DMS53 treated with DMSO at 0.1 percent for 48 hours (cell line): ENCODE measurements around the gene TAF6.
A peak's percentile ranks its signal among the peaks of the same experiment; 100 is the strongest.

Experiments used
- DNase-seq: peaks from one replicate; lab custom pipeline; 2025; ENCODE audit not compliant: unreplicated experiment; lab: John Stamatoyannopoulos, UW

Gene TAF6

DNA sequence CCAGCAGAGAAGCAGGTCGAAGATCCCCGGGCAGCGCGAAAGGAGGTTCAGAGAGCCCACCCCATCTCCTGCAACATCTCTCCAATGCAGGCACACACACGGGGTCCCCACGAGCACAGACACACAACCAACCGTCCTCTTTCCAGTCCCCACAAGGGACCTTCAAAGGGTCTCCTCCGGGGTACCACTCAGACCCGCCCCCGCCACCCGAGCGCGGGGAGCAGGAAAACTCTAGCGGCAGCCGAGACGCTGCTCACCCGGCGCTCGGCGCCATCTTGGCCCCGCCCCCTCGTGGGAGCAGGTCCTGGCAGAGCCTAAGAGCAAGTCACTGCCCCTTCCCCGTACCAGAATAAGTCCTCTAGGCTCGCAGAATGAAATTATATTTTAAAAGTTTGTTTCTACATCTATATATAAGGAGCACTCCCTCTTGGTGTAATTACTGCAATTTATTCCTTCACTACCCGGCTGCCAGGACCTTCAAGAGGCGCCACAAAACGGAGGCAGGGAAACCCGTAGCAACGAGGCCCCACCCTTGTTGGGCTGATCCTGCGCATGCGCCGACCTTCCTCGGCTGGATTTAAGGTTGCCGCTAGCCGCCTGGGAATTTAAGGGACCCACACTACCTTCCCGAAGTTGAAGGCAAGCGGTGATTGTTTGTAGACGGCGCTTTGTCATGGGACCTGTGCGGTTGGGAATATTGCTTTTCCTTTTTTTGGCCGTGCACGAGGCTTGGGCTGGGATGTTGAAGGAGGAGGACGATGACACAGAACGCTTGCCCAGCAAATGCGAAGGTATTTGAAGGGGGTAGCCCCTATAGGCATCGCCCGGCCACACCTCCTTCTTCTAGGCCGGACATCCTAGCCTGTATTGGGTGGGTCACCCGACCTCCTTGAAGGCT, at the start of gene TAF6, which contains the start of gene CNPY4:
Gene TAF6 (minus strand): TSS at position 287 of the 898 bp plus-strand sequence. CDS start 5,149 bp downstream, outside the sequence.
Gene CNPY4 (plus strand): TSS at position 563 of the 898 bp plus-strand sequence. CDS start 111 bp downstream, at position 674.
- DNase-seq = peak; percentile 94

DNA sequence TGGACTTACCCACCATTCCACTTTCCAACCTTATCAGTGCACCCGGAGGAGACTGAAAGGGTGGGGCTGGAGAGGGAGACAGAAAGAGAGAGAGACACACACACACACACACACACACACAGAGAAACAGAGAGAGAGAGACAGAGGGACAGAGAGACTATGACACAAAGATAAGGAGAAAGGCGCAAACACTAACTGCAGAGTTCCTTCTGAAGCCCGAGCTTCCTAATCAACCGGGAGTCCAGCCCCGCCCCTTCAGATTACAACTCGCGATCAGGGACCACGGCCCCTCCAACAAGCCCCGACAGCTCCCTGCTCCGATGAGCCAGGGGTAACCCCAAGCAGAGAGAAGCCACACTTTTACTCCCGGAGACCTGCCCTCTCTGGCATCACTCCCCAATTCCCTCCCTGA, 48.8 kb upstream of the TAF6 start:
- DNase-seq = no peak

DNA sequence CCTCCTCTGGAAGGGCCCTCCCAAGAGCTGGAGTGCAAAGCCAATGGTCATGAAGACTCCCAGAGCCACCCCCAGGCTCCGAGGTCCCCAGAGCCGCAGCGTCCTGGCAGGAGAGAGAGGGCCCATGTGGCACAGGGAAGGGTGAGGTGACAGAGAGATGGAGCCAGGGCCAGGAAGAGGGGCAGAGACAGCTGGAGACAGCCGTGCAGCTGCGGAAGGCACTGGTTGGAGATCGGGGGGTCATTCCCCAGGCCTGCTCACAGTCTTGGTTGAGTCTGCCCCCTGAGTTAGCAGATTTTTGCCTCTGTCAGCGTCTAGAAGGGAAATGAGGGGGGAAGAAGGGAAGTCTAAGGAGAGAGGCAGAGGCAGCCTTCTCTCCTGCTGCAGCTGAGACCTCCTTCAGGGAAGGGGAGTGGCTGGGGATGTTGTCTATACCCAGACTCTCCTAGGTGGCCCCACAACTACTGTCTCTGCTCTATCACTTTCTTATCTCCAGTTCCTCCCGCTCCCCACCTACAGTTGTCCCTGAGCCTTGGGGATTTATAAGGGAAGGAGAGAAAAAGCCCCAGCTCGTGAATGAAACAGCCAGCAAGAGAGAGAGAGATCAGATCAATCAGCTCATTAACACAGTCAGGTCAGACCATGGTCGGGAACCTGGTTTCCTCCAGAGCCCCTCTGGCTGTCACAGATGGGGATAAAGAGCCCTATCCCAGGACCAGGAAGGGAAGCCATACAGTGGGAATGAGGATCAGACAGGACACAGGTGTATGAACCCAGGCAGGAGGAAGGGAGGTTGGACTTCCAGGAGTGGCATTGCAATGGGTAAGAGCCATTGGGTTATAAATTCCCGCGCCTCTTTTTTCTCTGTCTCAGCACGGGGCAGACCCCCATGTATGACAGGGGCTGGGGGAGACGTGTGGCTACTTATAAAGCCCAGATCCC, 48.1 kb upstream of the TAF6 start:
- no peak for DNase-seq

DNA sequence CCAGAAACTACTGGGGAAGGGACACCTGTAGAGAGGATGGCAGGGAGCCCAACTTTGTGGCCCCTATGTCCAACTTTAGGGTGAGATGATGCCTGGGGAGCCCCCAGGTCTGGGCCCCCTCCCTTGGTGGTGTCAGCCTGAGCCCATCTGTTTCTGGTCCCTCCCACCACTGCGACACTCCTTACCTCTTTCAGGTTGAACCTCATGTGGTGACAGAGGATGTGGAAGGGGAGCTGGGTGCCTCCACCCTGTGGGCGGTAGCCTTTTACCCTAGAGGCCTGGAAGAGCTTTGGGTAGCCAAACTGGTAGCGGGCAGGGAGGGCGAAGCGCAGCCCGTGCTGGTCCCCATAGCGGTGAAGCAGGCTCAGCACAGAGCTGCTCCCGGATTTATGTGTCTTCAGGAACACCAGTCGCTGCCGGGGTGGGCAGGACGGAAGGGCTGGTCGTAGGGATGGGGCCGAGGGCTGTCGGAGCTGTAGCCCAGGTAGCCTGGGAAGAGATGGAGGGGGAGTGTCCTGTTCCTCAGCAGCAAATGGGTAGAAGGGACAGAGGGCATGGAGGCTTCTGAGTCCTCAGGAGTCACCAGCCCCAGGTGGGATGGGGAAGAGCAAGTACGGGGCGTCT, 47.3 kb upstream of the TAF6 start:
- DNase-seq = no peak

DNA sequence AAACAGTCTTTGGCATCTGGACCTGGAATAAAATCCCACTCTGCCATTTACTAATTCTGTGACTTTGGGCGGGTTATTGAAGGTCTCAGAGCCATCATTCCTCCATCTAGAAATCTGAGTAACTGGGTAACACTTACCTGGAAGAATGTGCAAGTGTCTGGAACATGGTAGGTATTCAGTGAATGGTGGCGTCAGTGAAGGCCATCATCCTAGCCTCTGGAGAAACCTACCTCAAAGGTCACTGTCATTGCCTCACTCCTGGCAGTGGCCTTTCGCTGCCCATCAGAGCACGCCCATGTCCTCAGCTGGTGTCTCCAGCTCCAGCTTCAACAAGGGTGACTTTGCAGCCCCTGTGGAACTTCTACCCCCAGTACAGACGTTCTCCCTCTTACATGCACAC, 44.7 kb upstream of the TAF6 start:
- DNase-seq = no peak

DNA sequence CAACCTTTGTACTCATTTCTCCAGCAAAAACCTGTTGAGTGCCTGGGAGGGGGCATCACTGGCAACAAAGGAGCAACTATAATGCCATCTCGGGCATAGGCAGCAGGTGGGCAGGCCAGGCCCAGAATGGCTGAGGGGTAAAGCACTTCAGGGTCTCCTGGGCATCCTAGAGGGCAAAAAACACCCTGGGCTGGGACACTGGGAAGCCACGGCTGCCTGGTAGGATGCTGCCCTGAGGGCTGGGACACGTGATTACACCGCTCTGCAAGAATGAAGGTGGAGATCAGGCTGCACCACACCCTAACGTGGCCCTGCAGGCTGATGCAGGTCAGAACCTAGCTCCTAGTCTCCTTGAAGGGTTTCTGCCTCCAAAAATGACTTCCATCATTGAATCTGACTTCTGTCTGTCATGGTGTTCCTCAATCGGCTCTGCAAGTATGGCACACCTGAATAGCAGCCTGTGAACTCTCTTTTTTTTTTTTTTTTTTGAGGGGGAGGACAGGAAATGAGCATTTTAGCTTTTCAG, 43.9 kb upstream of the TAF6 start:
- no peak for DNase-seq

DNA sequence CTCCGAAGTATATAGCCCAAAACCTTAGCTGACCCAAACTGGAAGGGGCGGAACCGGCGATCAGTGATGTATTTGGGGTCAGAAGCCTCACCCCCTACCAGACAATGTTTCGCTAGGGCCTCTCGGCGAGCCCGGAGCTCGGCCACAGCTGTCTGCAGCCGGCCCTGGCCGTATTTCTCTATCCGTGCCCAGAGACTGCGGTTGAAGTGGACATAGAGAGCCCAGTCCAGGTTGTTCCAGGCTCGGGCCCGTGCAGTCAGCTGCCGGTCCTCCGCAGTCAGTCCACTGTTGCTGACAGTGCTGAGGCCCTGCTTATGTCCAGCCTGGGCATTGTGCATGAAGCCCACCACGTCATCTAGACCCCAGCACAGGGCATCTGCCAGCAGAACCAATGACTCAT, 40.9 kb upstream of the TAF6 start:
- DNase-seq = no peak

DNA sequence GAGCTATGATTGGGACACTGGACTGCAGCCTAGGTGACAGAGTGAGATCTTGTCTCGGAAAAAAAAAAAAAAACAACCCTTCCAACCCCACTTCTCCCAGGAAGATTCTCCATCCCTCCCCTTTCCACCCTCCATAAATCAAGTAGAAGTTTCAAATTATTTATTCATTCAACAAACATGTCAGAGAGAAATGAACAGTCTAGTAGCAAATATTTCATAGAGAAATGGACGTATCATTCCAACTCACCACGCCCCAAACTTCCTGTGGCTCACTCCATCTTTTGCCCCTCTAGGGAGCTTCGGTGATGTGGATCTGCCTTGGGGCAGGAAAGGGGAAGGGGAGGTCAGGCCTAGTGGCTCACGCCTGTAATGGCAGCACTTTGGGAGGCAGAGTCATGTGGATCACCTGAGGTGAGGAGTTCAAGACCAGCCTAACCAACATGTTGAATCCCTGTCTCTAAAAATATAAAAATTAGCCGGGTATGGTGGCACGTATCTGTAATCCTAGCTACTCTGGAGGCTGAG, 40.0 kb upstream of the TAF6 start:
- no peak for DNase-seq

DNA sequence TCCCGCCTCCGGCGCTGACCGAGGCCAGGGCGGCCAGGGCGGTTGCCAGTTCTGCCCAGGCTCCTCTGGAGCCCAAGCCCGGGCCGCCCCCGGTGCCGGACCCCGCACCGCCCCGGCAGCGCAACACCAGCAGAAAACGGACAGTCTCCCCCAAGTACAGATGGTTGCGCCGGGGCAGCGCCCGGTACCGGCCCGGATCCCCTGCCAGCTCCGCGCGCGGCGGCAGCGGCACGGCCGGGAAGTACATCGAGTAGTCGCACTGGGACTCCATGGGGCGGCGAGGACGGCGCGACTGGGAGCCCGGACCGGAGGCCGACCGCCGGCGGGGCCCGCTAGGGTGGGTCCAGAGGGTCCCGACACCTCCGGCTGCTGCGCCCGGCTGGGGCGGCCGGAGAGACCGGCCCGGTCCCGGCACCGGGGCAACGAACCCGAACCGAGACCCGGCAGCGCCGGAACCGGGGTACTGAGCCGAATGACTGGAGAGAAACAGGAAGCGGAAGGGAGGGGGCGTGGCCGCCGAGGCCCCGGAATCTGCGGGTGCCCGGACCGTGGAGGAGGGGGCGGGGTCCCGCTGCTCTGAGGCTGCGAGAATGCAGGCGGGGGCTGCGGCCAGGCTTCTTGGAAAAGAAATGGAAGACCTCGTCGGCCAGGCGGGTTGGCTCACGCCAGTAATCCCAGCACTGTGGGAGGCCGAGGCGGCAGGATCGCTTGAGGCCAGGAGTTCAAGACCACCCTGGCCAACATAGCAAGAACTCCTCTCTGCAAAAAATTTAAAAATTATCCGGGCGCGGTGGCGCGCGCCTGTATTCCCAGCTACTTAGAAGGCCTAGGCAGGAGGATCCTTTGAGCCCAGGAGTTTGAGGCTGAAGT, 39.3 kb upstream of the TAF6 start, which contains the start of gene TRAPPC14:
Gene TRAPPC14 (minus strand): TSS at position 495 of the 870 bp plus-strand sequence. CDS start 224 bp downstream, at position 271.
- peak; percentile 82 for DNase-seq

DNA sequence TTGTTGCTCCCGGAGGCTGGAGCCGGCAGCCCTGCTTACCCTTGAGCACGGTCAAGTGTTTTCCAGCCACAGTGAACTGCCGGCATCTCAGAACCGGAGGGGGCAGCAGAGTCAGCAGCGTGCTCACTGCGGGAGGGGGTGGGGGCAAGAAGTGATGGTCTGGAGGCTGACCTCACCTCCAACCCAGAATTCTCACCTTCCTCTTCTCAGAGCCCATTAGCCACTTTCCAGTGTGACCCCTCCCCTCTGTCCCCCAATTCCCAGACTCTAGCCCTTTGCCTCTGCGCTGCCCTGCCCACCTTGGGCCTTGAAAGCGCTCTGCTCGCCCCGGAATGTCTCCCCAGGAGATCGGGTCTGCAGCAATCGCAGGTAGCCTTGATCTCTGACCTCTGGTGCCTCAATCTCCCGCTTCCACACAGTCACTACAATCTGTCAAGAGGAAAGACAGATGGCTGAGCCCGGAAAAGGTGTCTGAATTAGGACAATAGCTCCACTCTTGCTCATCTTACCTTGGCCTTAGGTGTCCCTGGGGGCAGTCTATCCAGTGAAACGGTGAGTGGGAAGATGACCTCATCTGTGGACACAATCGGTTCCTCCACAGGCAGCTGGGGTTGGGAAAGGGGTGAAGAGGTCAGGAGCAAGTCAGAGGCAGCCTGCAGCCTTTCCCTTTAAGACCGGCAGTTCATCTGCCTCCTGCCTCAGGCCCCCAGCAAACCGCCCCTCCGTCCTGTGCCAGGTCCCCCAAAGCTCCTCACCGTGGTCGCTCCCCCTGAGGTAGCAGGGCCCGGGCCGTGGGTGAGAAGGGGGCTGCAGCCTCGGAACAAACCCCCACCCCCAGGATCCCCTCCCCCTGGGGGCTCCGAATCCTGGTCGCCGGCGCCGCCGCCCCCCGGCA, 38.4 kb upstream of the TAF6 start:
- peak; percentile 93 for DNase-seq

DNA sequence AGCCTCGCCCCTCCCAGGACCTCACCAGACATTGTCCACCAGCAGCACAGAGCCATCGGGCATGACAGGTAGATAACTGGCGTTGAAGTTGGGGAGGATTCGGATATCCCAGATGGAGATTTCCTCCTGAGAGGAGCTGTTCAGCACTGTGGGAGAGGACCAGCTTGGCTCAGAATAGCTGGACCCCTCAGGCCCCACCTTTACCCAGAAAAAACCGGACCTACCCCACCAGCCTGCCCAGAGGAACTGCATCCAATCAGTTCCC, 37.8 kb upstream of the TAF6 start:
- DNase-seq = no peak

DNA sequence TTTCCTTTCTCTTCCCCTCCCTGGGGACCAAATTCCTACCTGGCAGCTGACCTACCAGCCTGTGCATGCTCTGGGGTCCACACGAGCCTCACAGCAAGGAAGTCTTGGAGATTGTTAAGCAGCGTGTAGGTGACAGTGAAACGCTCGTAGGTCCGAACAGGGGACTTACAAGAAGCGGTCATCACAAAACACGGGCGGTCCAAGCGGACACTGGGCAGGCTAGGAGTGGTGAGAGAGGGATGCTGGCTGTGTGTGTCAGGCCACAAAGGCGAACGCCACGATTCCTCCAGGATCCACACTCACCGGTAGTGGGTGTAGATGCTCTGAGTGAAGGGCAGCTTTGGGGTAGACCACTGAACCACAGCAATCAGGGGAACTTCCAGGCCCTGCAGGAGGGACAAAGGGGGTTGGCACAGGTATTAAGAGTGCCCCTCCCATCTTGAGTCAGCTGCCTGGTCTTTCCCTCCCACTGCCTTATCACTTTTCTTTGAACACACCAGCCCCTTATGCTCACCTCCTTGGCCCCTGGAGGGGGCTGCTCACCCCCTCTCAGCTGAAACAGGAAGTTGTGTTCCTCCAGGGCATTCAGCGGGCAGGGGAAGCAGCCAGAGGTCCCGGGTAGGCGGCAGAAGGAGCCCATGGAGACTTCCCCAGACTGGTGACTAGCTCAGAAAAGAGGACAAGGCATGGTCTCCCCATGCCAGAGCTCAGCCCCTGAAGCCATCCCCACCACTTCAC, 37.3 kb upstream of the TAF6 start:
- no peak for DNase-seq

DNA sequence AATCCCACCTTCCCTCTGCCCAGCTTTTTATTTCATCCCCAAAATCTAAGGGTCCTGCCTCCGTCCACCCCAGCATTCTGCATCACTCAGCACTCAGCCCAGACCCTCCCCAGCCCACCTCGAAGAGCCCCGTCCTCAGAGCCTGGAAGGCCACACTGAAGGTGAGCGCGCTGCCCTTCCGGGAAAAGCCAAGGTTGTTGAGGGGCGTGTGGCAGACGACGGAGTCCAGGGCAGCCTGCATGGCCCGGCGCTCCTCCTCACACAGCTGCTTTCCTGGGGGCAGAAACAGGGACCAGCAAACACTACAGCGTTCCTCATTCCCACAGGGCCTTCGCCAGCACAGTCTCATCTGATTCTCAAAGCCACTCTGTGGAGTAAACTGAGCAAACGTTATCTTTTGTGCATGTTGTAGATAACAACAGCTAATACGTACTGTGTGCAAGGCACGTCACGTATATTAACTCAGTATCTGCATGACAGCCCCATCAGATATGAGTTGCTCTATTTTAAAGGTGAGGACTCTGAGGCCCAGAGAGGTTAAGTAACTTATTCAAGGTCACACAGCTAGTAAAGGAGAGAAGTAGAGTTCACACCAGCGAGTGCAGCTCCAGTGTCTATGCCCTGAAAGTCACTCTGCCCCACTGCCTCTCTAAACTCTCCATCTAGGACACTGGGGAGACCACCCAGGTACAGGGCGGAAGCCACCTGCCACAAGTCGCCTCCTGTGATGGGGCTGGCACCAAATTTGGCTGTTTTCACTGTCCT, 36.6 kb upstream of the TAF6 start:
- DNase-seq = no peak

DNA sequence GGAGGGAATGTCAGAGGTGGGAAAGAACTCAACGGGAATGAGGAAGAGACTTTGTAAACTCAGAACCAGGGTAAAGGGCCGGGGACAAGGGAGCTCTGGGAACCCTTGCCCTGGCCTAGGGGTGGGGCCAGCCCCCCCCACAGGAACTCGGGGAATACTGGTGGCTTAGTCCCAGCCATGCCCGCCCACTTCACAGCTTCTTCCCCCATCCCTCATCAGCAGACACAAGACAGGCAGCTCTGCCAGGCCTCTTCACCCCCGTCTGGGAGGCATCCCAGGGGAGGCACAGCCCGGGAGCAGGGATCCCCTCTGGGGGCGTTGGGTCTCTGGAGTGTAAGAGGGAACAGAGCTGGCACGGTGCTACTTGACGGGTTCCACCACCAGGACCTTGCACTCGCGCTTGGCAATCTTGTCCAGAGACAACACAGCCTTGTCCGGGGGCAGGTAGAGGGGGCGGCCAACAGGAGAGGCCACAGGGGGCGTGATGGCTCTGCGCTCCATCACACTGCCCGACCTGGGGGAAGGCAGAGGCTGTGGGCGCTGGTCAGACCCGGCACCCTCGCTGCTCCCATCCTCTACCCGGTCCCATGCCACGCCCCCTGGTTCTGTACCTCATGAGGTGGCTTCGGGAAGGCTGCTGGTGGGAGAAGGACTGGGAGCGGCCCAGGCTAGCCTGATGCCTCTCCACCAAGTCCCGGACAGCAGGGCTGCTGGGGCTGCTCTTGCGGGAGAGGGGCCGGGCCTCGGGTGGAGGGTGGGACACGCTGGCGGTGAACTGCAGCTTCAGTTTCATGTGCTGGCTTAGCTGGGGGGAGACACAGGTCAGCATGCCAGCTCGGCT, 35.7 kb upstream of the TAF6 start:
- DNase-seq = no peak

DNA sequence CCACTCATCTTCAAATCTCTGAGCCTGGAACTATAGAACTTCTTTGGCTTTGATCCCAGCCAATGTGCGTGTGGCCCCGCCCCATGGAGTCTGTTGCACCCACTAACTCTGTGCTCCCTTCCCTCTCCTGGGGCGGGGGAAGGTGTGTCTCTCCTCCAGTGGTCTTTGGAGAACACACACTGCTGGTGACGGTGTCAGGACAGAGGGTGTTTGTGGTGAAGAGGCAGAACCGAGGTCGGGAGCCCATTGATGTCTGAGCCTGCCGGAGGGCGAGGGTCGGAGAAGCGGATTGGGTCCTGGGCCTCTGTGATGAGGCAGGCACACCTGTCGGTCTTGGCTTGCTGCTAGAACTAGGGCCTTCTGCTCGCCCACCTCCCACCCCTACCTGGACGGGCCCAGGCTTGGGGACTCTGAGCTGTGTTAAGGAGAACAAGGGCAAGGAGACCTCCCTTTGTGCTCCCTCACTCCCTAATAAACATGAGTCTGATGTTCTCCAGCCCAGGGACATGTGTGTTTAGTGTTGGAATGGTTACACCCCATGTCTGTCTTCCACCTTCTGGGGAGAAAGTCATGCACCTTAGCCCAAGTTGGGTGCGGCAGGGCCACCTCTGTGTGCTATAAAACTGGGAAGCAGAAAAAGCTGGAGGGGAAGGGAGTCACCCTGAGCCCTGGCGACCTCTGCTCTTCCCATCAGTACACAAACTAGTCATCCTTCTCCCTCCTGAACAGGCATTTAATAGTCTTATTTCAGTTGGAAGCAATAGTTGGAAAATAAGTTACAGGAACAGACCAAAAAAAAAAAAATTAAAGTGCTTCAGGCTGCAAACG, 34.8 kb upstream of the TAF6 start:
- no peak for DNase-seq
